ENCODE measurements around the gene L1TD1.
"Not testable (repeated sequence)": the region's sequence is repeated elsewhere in the genome, so short reads cannot be mapped to it uniquely, and the experiment has no call there.

L1TD1 gene

DNA sequence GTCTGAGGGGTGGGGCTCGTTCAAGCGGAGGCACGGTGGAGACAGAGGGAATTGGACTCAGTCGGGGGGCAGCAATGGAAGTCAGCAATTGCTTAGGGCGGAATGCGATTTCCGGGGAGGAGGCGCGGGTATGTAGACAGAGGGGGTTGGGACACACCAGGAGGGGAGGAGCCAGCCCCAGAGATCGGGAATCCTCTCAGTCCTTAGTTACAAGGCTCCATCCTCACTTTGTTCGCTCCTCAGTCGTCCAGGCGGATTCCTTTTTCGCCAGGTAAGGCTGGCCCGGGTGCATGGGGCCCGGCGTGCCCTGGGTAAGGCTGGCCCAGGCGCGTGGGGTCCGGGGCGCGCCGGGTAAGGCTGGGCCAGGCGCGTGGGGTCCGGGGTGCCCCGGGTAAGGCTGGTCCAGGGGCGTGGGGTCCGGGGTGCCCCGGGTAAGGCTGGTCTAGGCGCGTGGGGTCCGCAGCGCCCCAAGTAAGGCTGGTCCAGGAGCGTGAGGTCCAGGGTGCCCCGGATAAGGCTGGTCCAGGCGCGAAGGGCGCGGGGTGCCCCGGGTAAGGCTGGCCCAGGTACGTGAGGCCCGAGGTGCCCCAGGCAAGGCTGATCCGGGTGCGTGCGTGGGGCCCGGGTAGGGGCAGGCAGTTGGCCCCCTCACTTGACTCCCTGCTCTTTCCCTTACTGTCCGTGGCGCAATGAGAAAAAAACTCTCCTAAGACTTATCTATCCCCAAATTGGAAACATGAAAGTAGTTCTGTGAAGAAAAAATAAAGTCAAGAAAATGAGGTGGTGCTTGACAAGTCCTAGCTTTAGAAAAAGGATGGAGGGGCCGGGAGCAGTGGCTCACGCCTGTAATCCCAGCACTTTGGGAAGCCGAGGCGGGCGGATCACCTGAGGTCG is at the start of gene L1TD1:
Gene L1TD1 (plus strand): TSS at position 199 of the 894 bp plus-strand sequence. CDS start 11,780 bp downstream, outside the sequence.
- DNase-seq = no peak

DNA sequence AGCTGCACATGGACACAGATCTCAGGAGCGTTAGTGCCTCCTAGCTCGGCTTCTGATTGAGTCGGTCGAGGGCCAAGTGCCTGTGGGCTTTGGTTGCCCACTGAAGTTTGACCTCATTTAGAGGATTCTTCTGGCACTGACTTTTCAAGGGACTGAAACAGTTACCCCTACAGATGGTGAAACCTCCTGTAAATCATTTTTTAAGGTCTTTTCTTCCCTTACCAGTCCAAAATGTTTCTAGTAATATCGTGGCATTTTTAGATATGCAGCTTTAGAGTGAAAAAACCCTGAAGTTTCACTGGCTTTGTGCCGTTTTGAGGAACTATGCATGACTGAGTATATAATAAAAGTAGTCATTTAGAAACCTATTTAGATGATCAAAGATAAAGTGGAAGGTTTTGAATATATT is 34.7 kb upstream of the L1TD1 start:
- no peak for DNase-seq

- no peak for DNase-seq
Measured at GRCh38 chr1:62161711-62162110, 32.9 kb upstream of the L1TD1 start.

- not testable (repeated sequence) for DNase-seq
Measured at GRCh38 chr1:62170380-62170779, 24.3 kb upstream of the L1TD1 start.

- peak; percentile 24 for DNase-seq
Measured at GRCh38 chr1:62175568-62176179, 19.0 kb upstream of the L1TD1 start.

- no peak for DNase-seq
Measured at GRCh38 chr1:62176597-62177312, 17.9 kb upstream of the L1TD1 start.

GRCh38 chr1:62177621-62178020 is 17.0 kb upstream of the L1TD1 start:
- no peak for DNase-seq

GRCh38 chr1:62178372-62178771 is 16.3 kb upstream of the L1TD1 start:
- no peak for DNase-seq

DNA sequence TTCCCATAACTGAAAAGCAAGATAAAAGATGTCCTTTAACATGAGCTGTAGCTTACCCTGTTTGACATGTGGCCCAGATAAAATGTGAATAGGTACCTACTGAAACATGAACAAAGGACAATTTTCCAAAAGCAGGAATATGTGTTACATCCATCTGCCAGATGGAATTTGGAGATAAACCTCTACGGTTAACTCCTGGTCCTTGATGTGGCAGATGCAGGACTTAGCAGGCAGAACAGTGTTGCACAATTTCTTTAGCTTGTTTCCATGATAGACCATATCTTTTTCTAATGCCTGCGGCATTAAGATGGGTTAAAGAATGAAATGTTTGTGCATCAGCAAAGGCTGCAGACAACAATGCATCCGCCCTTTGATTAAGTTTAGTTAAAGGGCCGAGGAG is 14.6 kb upstream of the L1TD1 start:
- DNase-seq = not testable (repeated sequence)

DNA sequence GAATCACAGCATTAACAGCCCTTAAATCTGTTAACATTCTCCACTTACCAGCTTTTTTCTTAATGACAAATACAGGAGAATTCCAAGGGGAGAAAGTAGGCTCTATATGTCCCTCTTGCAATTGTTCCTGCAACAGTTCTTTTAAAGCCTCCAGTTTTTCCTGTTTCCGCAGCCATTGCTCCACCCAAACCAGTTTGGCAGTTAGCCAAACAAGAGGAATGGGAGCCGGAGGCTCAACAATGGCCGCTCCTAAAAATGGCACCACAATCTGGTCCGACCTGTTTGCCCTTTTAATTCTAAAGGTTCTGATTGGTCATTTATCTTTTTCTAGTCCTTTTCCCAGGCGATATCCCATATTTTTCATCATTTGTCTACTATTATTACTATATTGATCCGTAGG is 14.0 kb upstream of the L1TD1 start:
- no peak for DNase-seq

- no peak for DNase-seq
Measured at GRCh38 chr1:62181532-62181931, 13.1 kb upstream of the L1TD1 start.

- DNase-seq = not testable (repeated sequence)
Measured at GRCh38 chr1:62182157-62182556, 12.5 kb upstream of the L1TD1 start.

- DNase-seq = not testable (repeated sequence)
Measured at GRCh38 chr1:62183164-62184020, 11.3 kb upstream of the L1TD1 start.

- no peak for DNase-seq
Measured at GRCh38 chr1:62184336-62184735, 10.3 kb upstream of the L1TD1 start.

DNA sequence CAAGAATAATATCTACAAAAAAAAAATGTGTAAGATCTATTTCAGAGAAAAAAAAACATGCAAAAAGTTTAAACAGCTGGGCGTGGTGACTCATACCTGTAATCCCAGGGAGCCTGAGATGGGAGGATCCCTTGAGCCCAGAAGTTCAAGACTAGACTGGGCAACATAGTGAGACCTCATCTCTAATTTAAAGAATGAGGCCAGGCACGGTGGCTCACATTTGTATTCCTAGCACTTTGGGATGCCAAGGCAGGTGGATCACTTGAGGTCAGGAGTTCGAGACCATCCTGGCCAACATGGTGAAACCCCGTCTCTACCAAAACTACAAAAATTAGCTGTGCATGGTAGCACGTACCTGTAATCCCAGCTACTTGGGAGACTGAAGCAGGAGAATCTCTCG is 9.4 kb upstream of the L1TD1 start:
- not testable (repeated sequence) for DNase-seq

DNA sequence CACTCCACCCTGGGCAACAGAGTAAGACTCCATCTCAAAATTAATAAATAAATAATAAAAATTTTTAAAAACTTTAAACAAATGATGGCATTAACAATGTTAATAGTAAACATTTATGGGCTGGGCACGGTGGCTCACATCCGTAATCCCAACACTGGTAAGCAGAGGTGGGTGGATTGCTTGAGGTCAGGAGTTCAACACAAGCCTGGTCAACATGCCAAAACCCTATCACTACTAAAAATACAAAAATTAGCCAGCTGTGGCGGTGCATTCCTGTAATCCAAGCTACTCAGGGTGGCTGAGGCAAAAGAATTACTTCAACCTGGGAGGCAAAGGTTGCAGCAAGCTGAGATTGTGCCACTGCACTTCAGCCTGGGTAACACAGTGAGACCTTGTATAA is 9.0 kb upstream of the L1TD1 start:
- DNase-seq = no peak

DNA sequence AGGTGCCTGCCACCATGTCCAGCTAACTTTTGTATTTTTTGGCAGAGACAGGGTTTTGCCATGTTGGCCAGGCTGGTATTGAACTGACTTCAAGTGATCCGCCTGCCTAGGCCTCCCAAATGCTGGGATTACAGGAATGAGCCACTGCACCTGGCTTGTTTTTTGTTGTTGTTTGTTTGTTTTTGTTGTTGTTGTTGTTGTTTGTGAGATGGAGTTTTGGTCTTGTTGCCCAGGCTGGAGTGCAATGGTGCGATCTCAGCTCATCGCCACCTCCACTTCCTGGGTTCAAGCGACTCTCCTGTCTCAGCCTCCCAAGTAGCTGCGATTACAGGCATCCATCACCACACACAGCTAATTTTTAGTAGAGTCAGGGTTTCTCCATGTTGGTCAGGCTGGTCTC is 7.1 kb upstream of the L1TD1 start:
- DNase-seq = no peak

GRCh38 chr1:62188111-62188510 is 6.5 kb upstream of the L1TD1 start:
- no peak for DNase-seq

GRCh38 chr1:62196086-62196690 is 1.5 kb downstream of the L1TD1 start:
- DNase-seq = no peak

GRCh38 chr1:62198069-62198780 is 3.6 kb downstream of the L1TD1 start:
- DNase-seq = no peak

- DNase-seq = no peak
Measured at GRCh38 chr1:62198781-62199125, 4.1 kb downstream of the L1TD1 start.

- DNase-seq = no peak
Measured at GRCh38 chr1:62207187-62207586, 12.5 kb downstream of the L1TD1 start.
